HepG2 (cell line): ENCODE results near the gene ARHGAP15.

Source experiments
- JUN ChIP-seq: sonication (generic); formaldehyde crosslinking; IDR thresholded peaks from 2 replicates; pipeline ENCODE4 v1.4.0; 2020; ENCODE audit warnings: mild to moderate bottlenecking, missing genetic modification reagents
- KDM3A ChIP-seq: IDR thresholded peaks from 2 replicates; pipeline ENCODE4 v1.6.1; 2018; ENCODE audit warnings: low read depth, missing compliant biosample characterization
- NFRKB ChIP-seq: fragments of 450-650 bp; IDR thresholded peaks from 2 replicates; pipeline ENCODE4 v1.6.1; 2017
- PCBP2 ChIP-seq: fragments of 200-400 bp; formaldehyde crosslinking; optimal IDR thresholded peaks from 2 replicates; pipeline ENCODE3; 2018; ENCODE audit warnings: low read length, low read depth; ENCODE audit not compliant: poor library complexity, severe bottlenecking
- PRPF4 ChIP-seq: fragments of 200-400 bp; formaldehyde crosslinking; IDR thresholded peaks from 2 replicates; pipeline ENCODE4 v1.6.1; 2016; ENCODE audit warnings: low read length, low read depth; ENCODE audit not compliant: poor library complexity, severe bottlenecking
- ZNF780A ChIP-seq: sonication (generic); formaldehyde crosslinking; IDR thresholded peaks from 2 replicates; pipeline ENCODE4 v1.8.0; 2022; ENCODE audit warnings: mild to moderate bottlenecking, missing genetic modification reagents, moderate library complexity
- TF ChIP-seq, protein P1 (sequence below): sonication (generic); formaldehyde crosslinking; IDR thresholded peaks from 2 replicates; pipeline ENCODE4 v1.5.0; 2020; ENCODE audit warnings: mild to moderate bottlenecking, missing genetic modification reagents
- TF ChIP-seq, protein P2 (sequence below): sonication (generic); formaldehyde crosslinking; IDR thresholded peaks from 2 replicates; pipeline ENCODE4 v1.5.0; 2020; ENCODE audit warnings: mild to moderate bottlenecking, missing genetic modification reagents
- TF ChIP-seq, protein P3 (sequence below): sonication (generic); formaldehyde crosslinking; IDR thresholded peaks from 2 replicates; pipeline ENCODE4 v1.5.0; 2020; ENCODE audit warnings: mild to moderate bottlenecking, missing genetic modification reagents, moderate library complexity
- TF ChIP-seq, protein P4 (sequence below): sonication (generic); formaldehyde crosslinking; IDR thresholded peaks from 2 replicates; pipeline ENCODE4 v1.4.0; 2020; ENCODE audit warnings: missing genetic modification reagents
- TF ChIP-seq, protein P5 (sequence below), 2 experiments: sonication (generic) in 1 of 2; formaldehyde crosslinking in 1 of 2; IDR thresholded peaks; 2 replicates each; pipeline versions ENCODE4 v1.5.1 to v1.6.1; 2011 to 2020; ENCODE audit warnings: borderline replicate concordance in 1 of 2, low read depth in 1 of 2, low read length in 1 of 2, mild to moderate bottlenecking in 1 of 2, missing genetic modification reagents in 1 of 2, moderate library complexity in 1 of 2

DNA sequence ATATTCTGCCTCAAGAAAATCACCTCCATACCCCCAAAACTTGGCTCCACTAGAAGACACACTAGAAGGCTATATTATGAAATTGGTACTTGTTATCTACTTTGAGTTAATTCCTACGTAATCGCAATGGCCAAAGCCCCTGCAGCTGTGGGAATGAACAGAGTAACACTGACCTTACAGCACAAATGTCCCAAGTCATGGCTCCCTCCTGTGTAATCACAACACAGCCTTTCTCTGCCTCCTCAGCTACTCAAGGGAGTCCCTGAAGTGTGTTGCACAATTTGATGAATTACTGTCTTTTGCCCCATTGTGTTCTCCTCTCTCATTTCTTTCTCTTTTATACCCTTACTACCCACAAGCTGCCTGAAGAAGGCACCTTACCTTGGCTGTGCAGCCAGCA is 375.2 kb downstream of the ARHGAP15 start:
- TF ChIP-seq, protein P1, sequence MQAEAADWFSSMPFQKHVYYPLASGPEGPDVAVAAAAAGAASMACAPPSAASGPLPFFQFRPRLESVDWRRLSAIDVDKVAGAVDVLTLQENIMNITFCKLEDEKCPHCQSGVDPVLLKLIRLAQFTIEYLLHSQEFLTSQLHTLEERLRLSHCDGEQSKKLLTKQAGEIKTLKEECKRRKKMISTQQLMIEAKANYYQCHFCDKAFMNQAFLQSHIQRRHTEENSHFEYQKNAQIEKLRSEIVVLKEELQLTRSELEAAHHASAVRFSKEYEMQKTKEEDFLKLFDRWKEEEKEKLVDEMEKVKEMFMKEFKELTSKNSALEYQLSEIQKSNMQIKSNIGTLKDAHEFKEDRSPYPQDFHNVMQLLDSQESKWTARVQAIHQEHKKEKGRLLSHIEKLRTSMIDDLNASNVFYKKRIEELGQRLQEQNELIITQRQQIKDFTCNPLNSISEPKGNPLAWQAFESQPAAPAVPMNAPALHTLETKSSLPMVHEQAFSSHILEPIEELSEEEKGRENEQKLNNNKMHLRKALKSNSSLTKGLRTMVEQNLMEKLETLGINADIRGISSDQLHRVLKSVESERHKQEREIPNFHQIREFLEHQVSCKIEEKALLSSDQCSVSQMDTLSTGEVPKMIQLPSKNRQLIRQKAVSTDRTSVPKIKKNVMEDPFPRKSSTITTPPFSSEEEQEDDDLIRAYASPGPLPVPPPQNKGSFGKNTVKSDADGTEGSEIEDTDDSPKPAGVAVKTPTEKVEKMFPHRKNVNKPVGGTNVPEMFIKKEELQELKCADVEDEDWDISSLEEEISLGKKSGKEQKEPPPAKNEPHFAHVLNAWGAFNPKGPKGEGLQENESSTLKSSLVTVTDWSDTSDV (CRISPR knock-in tag) = no peak
- TF ChIP-seq, protein P2, sequence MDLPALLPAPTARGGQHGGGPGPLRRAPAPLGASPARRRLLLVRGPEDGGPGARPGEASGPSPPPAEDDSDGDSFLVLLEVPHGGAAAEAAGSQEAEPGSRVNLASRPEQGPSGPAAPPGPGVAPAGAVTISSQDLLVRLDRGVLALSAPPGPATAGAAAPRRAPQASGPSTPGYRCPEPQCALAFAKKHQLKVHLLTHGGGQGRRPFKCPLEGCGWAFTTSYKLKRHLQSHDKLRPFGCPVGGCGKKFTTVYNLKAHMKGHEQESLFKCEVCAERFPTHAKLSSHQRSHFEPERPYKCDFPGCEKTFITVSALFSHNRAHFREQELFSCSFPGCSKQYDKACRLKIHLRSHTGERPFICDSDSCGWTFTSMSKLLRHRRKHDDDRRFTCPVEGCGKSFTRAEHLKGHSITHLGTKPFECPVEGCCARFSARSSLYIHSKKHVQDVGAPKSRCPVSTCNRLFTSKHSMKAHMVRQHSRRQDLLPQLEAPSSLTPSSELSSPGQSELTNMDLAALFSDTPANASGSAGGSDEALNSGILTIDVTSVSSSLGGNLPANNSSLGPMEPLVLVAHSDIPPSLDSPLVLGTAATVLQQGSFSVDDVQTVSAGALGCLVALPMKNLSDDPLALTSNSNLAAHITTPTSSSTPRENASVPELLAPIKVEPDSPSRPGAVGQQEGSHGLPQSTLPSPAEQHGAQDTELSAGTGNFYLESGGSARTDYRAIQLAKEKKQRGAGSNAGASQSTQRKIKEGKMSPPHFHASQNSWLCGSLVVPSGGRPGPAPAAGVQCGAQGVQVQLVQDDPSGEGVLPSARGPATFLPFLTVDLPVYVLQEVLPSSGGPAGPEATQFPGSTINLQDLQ (CRISPR knock-in tag) = no peak
- no peak for TF ChIP-seq PRPF4
- TF ChIP-seq PCBP2 = no peak
- TF ChIP-seq, protein P3, sequence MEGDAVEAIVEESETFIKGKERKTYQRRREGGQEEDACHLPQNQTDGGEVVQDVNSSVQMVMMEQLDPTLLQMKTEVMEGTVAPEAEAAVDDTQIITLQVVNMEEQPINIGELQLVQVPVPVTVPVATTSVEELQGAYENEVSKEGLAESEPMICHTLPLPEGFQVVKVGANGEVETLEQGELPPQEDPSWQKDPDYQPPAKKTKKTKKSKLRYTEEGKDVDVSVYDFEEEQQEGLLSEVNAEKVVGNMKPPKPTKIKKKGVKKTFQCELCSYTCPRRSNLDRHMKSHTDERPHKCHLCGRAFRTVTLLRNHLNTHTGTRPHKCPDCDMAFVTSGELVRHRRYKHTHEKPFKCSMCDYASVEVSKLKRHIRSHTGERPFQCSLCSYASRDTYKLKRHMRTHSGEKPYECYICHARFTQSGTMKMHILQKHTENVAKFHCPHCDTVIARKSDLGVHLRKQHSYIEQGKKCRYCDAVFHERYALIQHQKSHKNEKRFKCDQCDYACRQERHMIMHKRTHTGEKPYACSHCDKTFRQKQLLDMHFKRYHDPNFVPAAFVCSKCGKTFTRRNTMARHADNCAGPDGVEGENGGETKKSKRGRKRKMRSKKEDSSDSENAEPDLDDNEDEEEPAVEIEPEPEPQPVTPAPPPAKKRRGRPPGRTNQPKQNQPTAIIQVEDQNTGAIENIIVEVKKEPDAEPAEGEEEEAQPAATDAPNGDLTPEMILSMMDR (CRISPR knock-in tag) = no peak
- TF ChIP-seq NFRKB = no peak
- no peak for TF ChIP-seq JUN (CRISPR knock-in tag)
- TF ChIP-seq, protein P4, sequence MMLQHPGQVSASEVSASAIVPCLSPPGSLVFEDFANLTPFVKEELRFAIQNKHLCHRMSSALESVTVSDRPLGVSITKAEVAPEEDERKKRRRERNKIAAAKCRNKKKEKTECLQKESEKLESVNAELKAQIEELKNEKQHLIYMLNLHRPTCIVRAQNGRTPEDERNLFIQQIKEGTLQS (CRISPR knock-in tag) = no peak
- TF ChIP-seq ZNF780A (CRISPR knock-in tag) = no peak
- TF ChIP-seq, protein P5, sequence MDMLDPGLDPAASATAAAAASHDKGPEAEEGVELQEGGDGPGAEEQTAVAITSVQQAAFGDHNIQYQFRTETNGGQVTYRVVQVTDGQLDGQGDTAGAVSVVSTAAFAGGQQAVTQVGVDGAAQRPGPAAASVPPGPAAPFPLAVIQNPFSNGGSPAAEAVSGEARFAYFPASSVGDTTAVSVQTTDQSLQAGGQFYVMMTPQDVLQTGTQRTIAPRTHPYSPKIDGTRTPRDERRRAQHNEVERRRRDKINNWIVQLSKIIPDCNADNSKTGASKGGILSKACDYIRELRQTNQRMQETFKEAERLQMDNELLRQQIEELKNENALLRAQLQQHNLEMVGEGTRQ (IDR thresholded peaks at IDR 0.05; ENCODE audit: low read depth, low read length) = no peak
- TF ChIP-seq, protein P5 (CRISPR knock-in tag; IDR thresholded peaks at IDR 0.05; ENCODE audit: borderline replicate concordance) = no peak
- no peak for TF ChIP-seq KDM3A (CRISPR knock-in tag)
